ENCODE data around the gene EMP3. TPM values are rescaled to one million over a fixed set of nuclear protein-coding genes. Genes with fewer than 3 reads are reported as not detected.

EMP3 gene
- total and polyA plus RNA-seq, 2 of the 13 experiments (the other 11 are each of a cell fraction or from before 2014, with no cell fraction given): 2.2 to 7.8 TPM

- no peak for TF ChIP-seq NFAT5 (CRISPR knock-in tag; IDR thresholded peaks at IDR 0.05)
- no peak for TF ChIP-seq IRF2 (CRISPR knock-in tag; IDR thresholded peaks at IDR 0.05)
- no peak for TF ChIP-seq ZNF572 (CRISPR knock-in tag; IDR thresholded peaks at IDR 0.05)
- TF ChIP-seq ETV6 (CRISPR knock-in tag; conservative IDR thresholded peaks at IDR 0.05): no peak
- no peak for TF ChIP-seq NCOA5 (CRISPR knock-in tag; IDR thresholded peaks at IDR 0.05)
- TF ChIP-seq SOX13 (IDR thresholded peaks at IDR 0.05): no peak
- peak in 1 of 2 experiments; percentile 38; a peak in 1 of 4 replicates for TF ChIP-seq SOX13 (CRISPR knock-in tag; conservative IDR thresholded peaks at IDR 0.05 in 1 of 2, IDR thresholded peaks at IDR 0.05 in 1 of 2)
- TF ChIP-seq ZNF792 (CRISPR knock-in tag; IDR thresholded peaks at IDR 0.05): no peak
- no peak for TF ChIP-seq DMAP1 (CRISPR knock-in tag; IDR thresholded peaks at IDR 0.05)
- no peak for TF ChIP-seq SAFB2 (CRISPR knock-in tag; IDR thresholded peaks at IDR 0.05; ENCODE audit: borderline replicate concordance, low read depth)
- no peak for TF ChIP-seq ZBTB42 (CRISPR knock-in tag; IDR thresholded peaks at IDR 0.05)
- TF ChIP-seq ATF7 (IDR thresholded peaks at IDR 0.05): no peak
- no peak for TF ChIP-seq ATF7 (CRISPR knock-in tag; IDR thresholded peaks at IDR 0.05)
- TF ChIP-seq CTCF (CRISPR knock-in tag; IDR thresholded peaks at IDR 0.05): no peak
- no peak for TF ChIP-seq ZFY (CRISPR knock-in tag; IDR thresholded peaks at IDR 0.05)
- no peak for TF ChIP-seq SIX4 (CRISPR knock-in tag; IDR thresholded peaks at IDR 0.05)
- TF ChIP-seq CEBPZ (IDR thresholded peaks at IDR 0.05; ENCODE audit: low read length): no peak
- TF ChIP-seq EED (CRISPR knock-in tag; IDR thresholded peaks at IDR 0.05): no peak
- no peak for TF ChIP-seq ZNF879 (CRISPR knock-in tag; IDR thresholded peaks at IDR 0.05)
- no peak for TF ChIP-seq HOXA9 (CRISPR knock-in tag; IDR thresholded peaks at IDR 0.05; ENCODE audit: borderline replicate concordance)
- no peak for TF ChIP-seq ZNF660 (CRISPR knock-in tag; IDR thresholded peaks at IDR 0.05; ENCODE audit: borderline replicate concordance, low read depth)
- no peak for TF ChIP-seq ZNF567 (CRISPR knock-in tag; IDR thresholded peaks at IDR 0.05; ENCODE audit: borderline replicate concordance)
- TF ChIP-seq ZNF7 (CRISPR knock-in tag; IDR thresholded peaks at IDR 0.05): no peak
- no peak for TF ChIP-seq ZBTB8A (CRISPR knock-in tag; IDR thresholded peaks at IDR 0.05; ENCODE audit: borderline replicate concordance, low read depth)
Measured at GRCh38 chr19:48295458-48295857, 29.9 kb upstream of the EMP3 start (continued).
